Ishikawa (cell line): Measurements from ENCODE around the gene TAF15.

Experiments used
- CEBPB ChIP-seq: IDR thresholded peaks from 2 replicates; pipeline ENCODE4 v1.6.1; 2012
- CREB1 ChIP-seq: IDR thresholded peaks from 2 replicates; pipeline ENCODE4 v1.6.1; 2012; ENCODE audit warnings: low read depth
- EGR1 ChIP-seq: IDR thresholded peaks from 2 replicates; pipeline ENCODE4 v1.6.1; 2012
- EP300 ChIP-seq: IDR thresholded peaks from 2 replicates; pipeline ENCODE4 v1.6.1; 2012; ENCODE audit warnings: borderline replicate concordance
- FOXM1 ChIP-seq: IDR thresholded peaks from 2 replicates; pipeline ENCODE4 v1.6.1; 2012; ENCODE audit warnings: low read depth, borderline replicate concordance
- MAX ChIP-seq: IDR thresholded peaks from 2 replicates; pipeline ENCODE4 v1.6.1; 2012
- NFIC ChIP-seq: IDR thresholded peaks from 2 replicates; pipeline ENCODE4 v1.6.1; 2012
- RAD21 ChIP-seq: IDR thresholded peaks from 2 replicates; pipeline ENCODE4 v1.6.1; 2012; ENCODE audit warnings: low read depth
- REST ChIP-seq: IDR thresholded peaks from 2 replicates; pipeline ENCODE4 v1.6.1; 2012; ENCODE audit warnings: low read depth, mild to moderate bottlenecking
- TAF1 ChIP-seq: IDR thresholded peaks from 2 replicates; pipeline ENCODE4 v1.6.1; 2012; ENCODE audit warnings: low read depth, mild to moderate bottlenecking
- TCF12 ChIP-seq: IDR thresholded peaks from 2 replicates; pipeline ENCODE4 v1.6.1; 2012; ENCODE audit warnings: low read depth
- TEAD4 ChIP-seq: IDR thresholded peaks from 2 replicates; pipeline ENCODE4 v1.6.1; 2012
- USF1 ChIP-seq: IDR thresholded peaks from 2 replicates; pipeline ENCODE4 v1.6.1; 2012
- YY1 ChIP-seq: IDR thresholded peaks from 2 replicates; pipeline ENCODE4 v1.6.1; 2012; ENCODE audit warnings: low read depth
- ZBTB7A ChIP-seq: IDR thresholded peaks from 2 replicates; pipeline ENCODE4 v1.6.1; 2012; ENCODE audit warnings: low read depth

The TAF15 gene

GRCh38 chr17:35790841-35791240, 18.4 kb upstream of the TAF15 start:
- TF ChIP-seq MAX, result no peak
- TF ChIP-seq NFIC, result no peak
- TF ChIP-seq CEBPB, result no peak
- TF ChIP-seq ZBTB7A, result no peak
- TF ChIP-seq EGR1, result no peak
- TF ChIP-seq EP300, result no peak
- no peak for TF ChIP-seq TEAD4
- no peak for TF ChIP-seq REST

GRCh38 chr17:35791681-35792350, 17.5 kb upstream of the TAF15 start:
- TF ChIP-seq EGR1 (no peak), RAD21 (no peak), EP300 (no peak), CREB1 (no peak), YY1 (no peak), REST (no peak), MAX (no peak), FOXM1 (no peak), TAF1 (no peak), CEBPB (no peak), USF1 (no peak), ZBTB7A (no peak), TEAD4 (no peak), TCF12 (no peak), NFIC (no peak)

GRCh38 chr17:35793257-35793656, 16.0 kb upstream of the TAF15 start:
- TF ChIP-seq EP300 (no peak), ZBTB7A (no peak), CREB1 (no peak), CEBPB (no peak), REST (no peak), MAX (no peak), TCF12 (no peak), FOXM1 (no peak), NFIC (no peak), TEAD4 (no peak), USF1 (no peak)

- TF ChIP-seq ZBTB7A, result no peak
- TF ChIP-seq EGR1, result peak; percentile 52
- TF ChIP-seq TCF12, result peak; percentile 40; the same call in 1 of the 2 replicates
These were observed 14.0 kb upstream of the TAF15 start, which contains the start of gene MMP28 for GRCh38 chr17:35795007-35795870. TSS of gene MMP28 (minus strand) at chr17:35795641. CDS start at chr17:35795377, 264 bp downstream.
